ENCODE measurements around the gene KCNQ1. TPM values are rescaled to one million over a fixed set of nuclear protein-coding genes. Genes with fewer than 3 reads are reported as not detected.
A peak's percentile ranks its signal among the peaks of the same experiment; 100 is the strongest.

Gene KCNQ1
- total RNA-seq, 1 donor from 2014 or later: 4.8 TPM

- no peaks in the 10 kb centered on the region for H3K36me3 Mint-ChIP-seq
- peaks cover 69% of the 10 kb centered on the region for H3K27me3 Mint-ChIP-seq
- no peak for DNase-seq (ENCODE audit: extremely low spot score, unreplicated experiment)
- peaks cover 4% of the 10 kb centered on the region for H3K9me3 Mint-ChIP-seq
- H3K4me3 Mint-ChIP-seq: peak within 1 kb of the TSS; percentile 82
- TF ChIP-seq CTCF (conservative IDR thresholded peaks at IDR 0.05): no peak
- no peaks in the 10 kb centered on the region for H3K4me1 Mint-ChIP-seq (ENCODE audit: unreplicated experiment)
- no peak within 1 kb of the TSS for H3K27ac Mint-ChIP-seq
Measured at GRCh38 chr11:2443881-2444820, 657 bp upstream of the KCNQ1 start, which contains the start of gene TRPM5. TRPM5 (minus strand) TSS chr11:2444514; CDS start chr11:2423036, 21,478 bp downstream.

- DNase-seq (ENCODE audit: extremely low spot score, unreplicated experiment): no peak
- Mint-ChIP-seq H3K36me3 (no peaks in the 10 kb centered on the region), H3K4me3 (peak overlapping the region; percentile 82), H3K4me1 (ENCODE audit: unreplicated experiment) (no peaks in the 10 kb centered on the region), H3K9me3 (peaks cover 4% of the 10 kb centered on the region), H3K27ac (no peak overlapping the region), H3K27me3 (peaks cover 61% of the 10 kb centered on the region)
- TF ChIP-seq CTCF (conservative IDR thresholded peaks at IDR 0.05): no peak
Measured at GRCh38 chr11:2445746-2446551, 1.1 kb downstream of the KCNQ1 start.

GRCh38 chr11:2446590-2447252 lies 1.9 kb downstream of the KCNQ1 start:
- no peak overlapping the region for H3K27ac Mint-ChIP-seq
- H3K27me3 Mint-ChIP-seq: peaks cover 59% of the 10 kb centered on the region
- no peak overlapping the region for H3K4me3 Mint-ChIP-seq
- DNase-seq (ENCODE audit: extremely low spot score, unreplicated experiment): no peak
- peaks cover 4% of the 10 kb centered on the region for H3K9me3 Mint-ChIP-seq
- H3K36me3 Mint-ChIP-seq: no peaks in the 10 kb centered on the region
- no peak for TF ChIP-seq CTCF (conservative IDR thresholded peaks at IDR 0.05)
- H3K4me1 Mint-ChIP-seq (ENCODE audit: unreplicated experiment): no peaks in the 10 kb centered on the region

GRCh38 chr11:2447253-2447950 lies 2.6 kb downstream of the KCNQ1 start:
- Mint-ChIP-seq H3K9me3 (peaks cover 4% of the 10 kb centered on the region), H3K4me1 (ENCODE audit: unreplicated experiment) (no peaks in the 10 kb centered on the region), H3K36me3 (no peaks in the 10 kb centered on the region), H3K27me3 (peaks cover 53% of the 10 kb centered on the region), H3K4me3 (no peak overlapping the region), H3K27ac (no peak overlapping the region)
- TF ChIP-seq CTCF (conservative IDR thresholded peaks at IDR 0.05): no peak
- no peak for DNase-seq (ENCODE audit: extremely low spot score, unreplicated experiment)

All from type B pancreatic cell (in vitro differentiated cells).